Measurements from ENCODE around the gene MRC1. TPM values are rescaled to one million over a fixed set of nuclear protein-coding genes. Genes with fewer than 3 reads are reported as not detected.

MRC1 gene
- total and polyA plus RNA-seq, 9 of the 15 experiments (the other 6 are each of a cell fraction or from before 2014, with no cell fraction given): 0.01 to 0.20 (median 0.03) TPM; not detected in 5

DNA sequence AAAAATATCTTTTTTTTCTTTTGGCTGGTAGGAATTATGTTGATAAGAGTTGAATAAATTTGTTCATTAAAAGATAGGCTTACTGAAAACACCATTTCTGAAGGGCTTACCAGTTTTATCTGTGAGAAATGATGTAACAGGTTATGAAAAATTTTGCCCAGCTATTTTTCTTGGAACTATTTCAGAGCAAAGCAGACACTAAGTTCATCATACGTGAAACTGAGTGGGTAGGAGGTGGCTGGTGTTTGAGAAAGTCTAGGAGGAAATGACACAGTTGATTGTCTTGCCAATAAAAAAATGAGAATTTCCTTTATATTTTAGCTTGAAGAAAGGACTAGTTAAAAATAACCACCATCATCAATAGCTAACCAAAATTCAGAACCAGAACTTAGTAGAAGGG, 6.2 kb upstream of the MRC1 start:
- Histone ChIP-seq H3K27me3 (ENCODE audit: control insufficient read depth in 2 of 2, insufficient read depth in 2 of 2, low read length in 2 of 2) (peaks cover 0 to 11% of the 10 kb centered on the region in 2 experiments; a peak in 4 of 5 replicates), H3K36me3 (ENCODE audit: control insufficient read depth, insufficient read depth, low read length) (no peaks in the 10 kb centered on the region), H3K4me1 (replicated peaks in 1 of 2; ENCODE audit: control insufficient read depth in 2 of 2, insufficient read depth in 2 of 2, low read length in 2 of 2) (no peaks in the 10 kb centered on the region; a peak in 2 of 5 replicates), H2AFZ (ENCODE audit: low read depth, low read length) (no peak overlapping the region), H3K9ac (ENCODE audit: insufficient read depth in 1 of 2, low read depth in 2 of 2, low read length in 2 of 2) (no peak overlapping the region), H3K79me2 (ENCODE audit: control insufficient read depth, insufficient read depth, low read length) (no peaks in the 10 kb centered on the region), H3K9me1 (ENCODE audit: control insufficient read depth, insufficient read depth, low read length) (no peaks in the 10 kb centered on the region), H3K27ac (ENCODE audit: extremely low read depth, low read depth, low read length) (no peak overlapping the region), H4K20me1 (replicated peaks; ENCODE audit: control insufficient read depth, insufficient read depth, low read length) (no peaks in the 10 kb centered on the region), H3K4me2 (ENCODE audit: insufficient read depth, low read length) (no peak overlapping the region), H3K9me3 (replicated peaks; ENCODE audit: control insufficient read depth, insufficient read depth, low read depth, low read length) (no peaks in the 10 kb centered on the region), H3K4me3 (no peak overlapping the region)
- ATAC-seq (no peak), FAIRE-seq (no peak), DNase-seq (ENCODE audit: extremely low read depth in 1 of 4, low spot score in 3 of 4) (no peak)
- CTCF ChIA-PET (ENCODE audit: low intra/inter-chr PET ratio): no interaction called here
- in situ Hi-C loops (cut with MboI): no loop called here
- POLR2A ChIA-PET: no interaction called here
- intact Hi-C loops (cut with micrococcal nuclease): no loop called here
- 5% methylated on average over 1 of the region's 1 CpG for WGBS (ENCODE audit: insufficient coverage, low coverage, missing lambda C conversion rate)
- BruUV-seq (replicated peaks): no TSS peak
- no peak for TF ChIP-seq ETS2 (tag; IDR thresholded peaks at IDR 0.05; ENCODE audit: borderline replicate concordance, poor library complexity, severe bottlenecking)
- TF ChIP-seq, protein P1, sequence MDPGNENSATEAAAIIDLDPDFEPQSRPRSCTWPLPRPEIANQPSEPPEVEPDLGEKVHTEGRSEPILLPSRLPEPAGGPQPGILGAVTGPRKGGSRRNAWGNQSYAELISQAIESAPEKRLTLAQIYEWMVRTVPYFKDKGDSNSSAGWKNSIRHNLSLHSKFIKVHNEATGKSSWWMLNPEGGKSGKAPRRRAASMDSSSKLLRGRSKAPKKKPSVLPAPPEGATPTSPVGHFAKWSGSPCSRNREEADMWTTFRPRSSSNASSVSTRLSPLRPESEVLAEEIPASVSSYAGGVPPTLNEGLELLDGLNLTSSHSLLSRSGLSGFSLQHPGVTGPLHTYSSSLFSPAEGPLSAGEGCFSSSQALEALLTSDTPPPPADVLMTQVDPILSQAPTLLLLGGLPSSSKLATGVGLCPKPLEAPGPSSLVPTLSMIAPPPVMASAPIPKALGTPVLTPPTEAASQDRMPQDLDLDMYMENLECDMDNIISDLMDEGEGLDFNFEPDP (CRISPR knock-in tag; IDR thresholded peaks at IDR 0.05): no peak

DNA sequence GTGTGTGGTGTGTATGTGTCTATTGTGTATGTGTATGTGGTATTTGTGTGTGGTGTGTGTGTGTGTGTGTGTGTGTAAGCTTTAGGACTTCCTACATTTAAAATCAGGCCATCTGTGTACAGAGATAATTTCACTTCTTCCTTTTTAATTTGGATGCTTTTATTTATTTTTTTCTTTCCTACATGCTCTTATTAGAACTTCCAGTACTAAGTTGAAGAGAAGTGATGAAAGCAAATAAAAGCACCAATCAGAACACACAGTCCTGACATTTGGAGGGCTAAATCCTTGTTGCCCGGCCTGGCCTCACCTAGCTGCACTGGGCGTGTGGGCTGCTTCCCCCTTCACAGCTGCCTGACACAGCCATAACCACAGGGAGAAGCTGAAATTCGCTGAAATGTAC, 3.8 kb upstream of the MRC1 start:
- Histone ChIP-seq H2AFZ (ENCODE audit: low read depth, low read length) (no peak overlapping the region), H3K4me3 (no peak overlapping the region), H3K4me2 (ENCODE audit: insufficient read depth, low read length) (no peak overlapping the region), H3K9ac (ENCODE audit: insufficient read depth in 1 of 2, low read depth in 2 of 2, low read length in 2 of 2) (no peak overlapping the region), H3K9me3 (replicated peaks; ENCODE audit: control insufficient read depth, insufficient read depth, low read depth, low read length) (no peaks in the 10 kb centered on the region), H3K79me2 (ENCODE audit: control insufficient read depth, insufficient read depth, low read length) (no peaks in the 10 kb centered on the region), H3K9me1 (ENCODE audit: control insufficient read depth, insufficient read depth, low read length) (no peaks in the 10 kb centered on the region), H4K20me1 (replicated peaks; ENCODE audit: control insufficient read depth, insufficient read depth, low read length) (no peaks in the 10 kb centered on the region), H3K36me3 (ENCODE audit: control insufficient read depth, insufficient read depth, low read length) (no peaks in the 10 kb centered on the region), H3K4me1 (replicated peaks in 1 of 2; ENCODE audit: control insufficient read depth in 2 of 2, insufficient read depth in 2 of 2, low read length in 2 of 2) (no peaks in the 10 kb centered on the region; a peak in 2 of 5 replicates), H3K27me3 (ENCODE audit: control insufficient read depth in 2 of 2, insufficient read depth in 2 of 2, low read length in 2 of 2) (peaks cover 11 to 32% of the 10 kb centered on the region in 2 experiments; a peak in 4 of 5 replicates), H3K27ac (ENCODE audit: extremely low read depth, low read depth, low read length) (no peak overlapping the region)
- POLR2A ChIA-PET: no interaction called here
- intact Hi-C loops (cut with micrococcal nuclease): loop anchor here (5.0 kb wide), 1 partner anchor 58 kb away; no protein-coding TSS in a partner anchor
- DNase-seq (ENCODE audit: extremely low read depth in 1 of 4, low spot score in 3 of 4) (no peak), ATAC-seq (no peak), FAIRE-seq (no peak)
- CTCF ChIA-PET (ENCODE audit: low intra/inter-chr PET ratio): no interaction called here
- 0% methylated on average over 3 of the region's 3 CpGs for WGBS (ENCODE audit: insufficient coverage, low coverage, missing lambda C conversion rate)
- TF ChIP-seq, protein P2, sequence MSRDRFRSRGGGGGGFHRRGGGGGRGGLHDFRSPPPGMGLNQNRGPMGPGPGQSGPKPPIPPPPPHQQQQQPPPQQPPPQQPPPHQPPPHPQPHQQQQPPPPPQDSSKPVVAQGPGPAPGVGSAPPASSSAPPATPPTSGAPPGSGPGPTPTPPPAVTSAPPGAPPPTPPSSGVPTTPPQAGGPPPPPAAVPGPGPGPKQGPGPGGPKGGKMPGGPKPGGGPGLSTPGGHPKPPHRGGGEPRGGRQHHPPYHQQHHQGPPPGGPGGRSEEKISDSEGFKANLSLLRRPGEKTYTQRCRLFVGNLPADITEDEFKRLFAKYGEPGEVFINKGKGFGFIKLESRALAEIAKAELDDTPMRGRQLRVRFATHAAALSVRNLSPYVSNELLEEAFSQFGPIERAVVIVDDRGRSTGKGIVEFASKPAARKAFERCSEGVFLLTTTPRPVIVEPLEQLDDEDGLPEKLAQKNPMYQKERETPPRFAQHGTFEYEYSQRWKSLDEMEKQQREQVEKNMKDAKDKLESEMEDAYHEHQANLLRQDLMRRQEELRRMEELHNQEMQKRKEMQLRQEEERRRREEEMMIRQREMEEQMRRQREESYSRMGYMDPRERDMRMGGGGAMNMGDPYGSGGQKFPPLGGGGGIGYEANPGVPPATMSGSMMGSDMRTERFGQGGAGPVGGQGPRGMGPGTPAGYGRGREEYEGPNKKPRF (IDR thresholded peaks at IDR 0.05; ENCODE audit: low read depth, low read length): no peak
- no peak for TF ChIP-seq ZNF124 (CRISPR knock-in tag; IDR thresholded peaks at IDR 0.05)
- in situ Hi-C loops (cut with MboI): no loop called here
- no TSS peak for BruUV-seq (replicated peaks)

Measured in K562 (cell line).